Thoracic aorta (tissue), 2 donors: ENCODE results near the gene ATP1B3. TPM values are rescaled to one million over a fixed set of nuclear protein-coding genes. Genes with fewer than 3 reads are reported as not detected.
"Not testable (repeated sequence)": the region's sequence is repeated elsewhere in the genome, so short reads cannot be mapped to it uniquely, and the experiment has no call there.

Experiments used
- ATAC-seq: fragments of 150-250 bp; one replicate; pipeline ENCODE4 v1.8.0; 2017; ENCODE audit warnings: low read depth; ENCODE audit not compliant: insufficient number of reproducible peaks, low FRiP score
- DNase-seq: peaks from one replicate; pipeline ENCODE4 v3.0.0-alpha.2; 2020; ENCODE audit warnings: low spot score
- H3K27ac ChIP-seq, 2 donors: fragments of 200-600 bp; sonication (generic); 1 replicate in 1 of 2; 2 replicates in 1 of 2; pipeline ENCODE4 v1.5.1; 2016; ENCODE audit warnings: mild to moderate bottlenecking in 2 of 2, moderate library complexity in 2 of 2
- H3K27me3 ChIP-seq: fragments of 200-600 bp; sonication (generic); replicated peaks from 2 replicates; pipeline ENCODE4 v1.6.0; 2016; ENCODE audit warnings: mild to moderate bottlenecking; ENCODE audit not compliant: insufficient read depth
- H3K36me3 ChIP-seq: fragments of 200-600 bp; sonication (generic); one replicate; pipeline ENCODE4 v1.5.1; 2016
- H3K4me1 ChIP-seq, 2 donors: fragments of 200-600 bp; sonication (generic); 1 replicate in 1 of 2; 2 replicates in 1 of 2; pipeline versions ENCODE4 v1.5.1 to v1.6.0; 2016; ENCODE audit warnings: low read depth in 2 of 2, mild to moderate bottlenecking in 1 of 2; ENCODE audit not compliant: control insufficient read depth in 1 of 2
- H3K4me3 ChIP-seq: fragments of 200-600 bp; sonication (generic); 2 replicates; pipeline ENCODE4 v1.5.1; 2016; ENCODE audit warnings: mild to moderate bottlenecking
- H3K9me3 ChIP-seq: fragments of 200-600 bp; sonication (generic); 2 replicates; pipeline ENCODE4 v1.5.1; 2016
- total RNA-seq, 2 donors: library from RNA; depleted of rRNA; stranded (reverse); fragments of >200 nt; gene quantifications; one replicate each; pipeline versions ENCODE4 v1.1.0 to v1.2.3, GENCODE V29; 2016
- TF ChIP-seq, protein P1 (sequence below): fragments of 200-600 bp; sonication (generic); IDR thresholded peaks from one replicate; pipeline ENCODE4 v1.5.1; 2019; ENCODE audit warnings: antibody characterized with exemption

Gene ATP1B3
- total RNA-seq, 2 donors from 2014 or later: 78.7 to 106 TPM

DNA sequence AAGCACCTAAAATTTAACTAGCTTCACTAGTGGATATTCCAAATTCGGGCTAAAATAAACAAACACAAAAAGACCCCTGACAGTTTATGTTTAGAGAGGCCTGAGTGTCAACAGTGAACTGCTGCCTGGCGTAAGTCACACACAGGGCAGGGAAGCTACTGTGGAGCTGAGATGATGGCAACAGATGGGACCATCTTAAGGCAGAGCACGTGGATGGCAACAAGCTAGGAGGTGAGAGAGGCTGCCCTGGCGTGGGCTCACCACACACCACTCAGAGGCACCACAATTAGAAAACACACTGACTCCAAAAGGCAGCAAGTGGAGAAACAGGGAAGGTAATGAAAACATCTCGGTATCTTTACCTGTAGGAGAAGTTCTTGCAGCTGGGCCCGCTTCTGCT lies 93.3 kb downstream of the ATP1B3 start:
- Histone ChIP-seq H3K4me1 (no peaks in the 10 kb centered on the region), H3K9me3 (no peaks in the 10 kb centered on the region), H3K36me3 (no peaks in the 10 kb centered on the region), H3K27ac (no peak overlapping the region), H3K27me3 (no peaks in the 10 kb centered on the region), H3K4me3 (no peak overlapping the region)
- TF ChIP-seq, protein P1, sequence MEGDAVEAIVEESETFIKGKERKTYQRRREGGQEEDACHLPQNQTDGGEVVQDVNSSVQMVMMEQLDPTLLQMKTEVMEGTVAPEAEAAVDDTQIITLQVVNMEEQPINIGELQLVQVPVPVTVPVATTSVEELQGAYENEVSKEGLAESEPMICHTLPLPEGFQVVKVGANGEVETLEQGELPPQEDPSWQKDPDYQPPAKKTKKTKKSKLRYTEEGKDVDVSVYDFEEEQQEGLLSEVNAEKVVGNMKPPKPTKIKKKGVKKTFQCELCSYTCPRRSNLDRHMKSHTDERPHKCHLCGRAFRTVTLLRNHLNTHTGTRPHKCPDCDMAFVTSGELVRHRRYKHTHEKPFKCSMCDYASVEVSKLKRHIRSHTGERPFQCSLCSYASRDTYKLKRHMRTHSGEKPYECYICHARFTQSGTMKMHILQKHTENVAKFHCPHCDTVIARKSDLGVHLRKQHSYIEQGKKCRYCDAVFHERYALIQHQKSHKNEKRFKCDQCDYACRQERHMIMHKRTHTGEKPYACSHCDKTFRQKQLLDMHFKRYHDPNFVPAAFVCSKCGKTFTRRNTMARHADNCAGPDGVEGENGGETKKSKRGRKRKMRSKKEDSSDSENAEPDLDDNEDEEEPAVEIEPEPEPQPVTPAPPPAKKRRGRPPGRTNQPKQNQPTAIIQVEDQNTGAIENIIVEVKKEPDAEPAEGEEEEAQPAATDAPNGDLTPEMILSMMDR: no peak
- DNase-seq (no peak), ATAC-seq (no peak)

DNA sequence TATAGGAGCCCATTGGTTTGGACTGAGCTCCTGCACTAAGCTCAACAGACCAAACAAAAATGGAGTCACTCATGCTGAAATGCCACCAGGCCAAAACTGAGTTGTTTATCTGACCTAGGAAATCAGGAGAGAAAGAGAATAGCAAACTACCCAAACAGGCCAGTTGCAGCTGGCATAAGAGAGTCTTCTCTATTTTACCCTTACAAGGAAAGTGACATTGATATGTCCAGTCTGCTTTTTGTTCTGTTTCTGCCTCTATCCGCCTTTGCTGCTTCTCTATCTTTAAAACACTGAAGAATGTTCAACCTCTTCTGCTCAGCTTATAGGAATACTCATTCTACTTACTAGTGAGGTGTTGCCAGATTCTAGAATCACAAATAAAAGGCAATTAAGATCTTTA lies 95.1 kb downstream of the ATP1B3 start:
- no peaks in the 10 kb centered on the region for H3K36me3 ChIP-seq
- no peak for DNase-seq
- H3K9me3 ChIP-seq: no peaks in the 10 kb centered on the region
- ATAC-seq: no peak
- H3K27me3 ChIP-seq: no peaks in the 10 kb centered on the region
- no peak overlapping the region for H3K27ac ChIP-seq
- H3K4me1 ChIP-seq: no peaks in the 10 kb centered on the region
- TF ChIP-seq, protein P1: no peak
- H3K4me3 ChIP-seq: no peak overlapping the region

DNA sequence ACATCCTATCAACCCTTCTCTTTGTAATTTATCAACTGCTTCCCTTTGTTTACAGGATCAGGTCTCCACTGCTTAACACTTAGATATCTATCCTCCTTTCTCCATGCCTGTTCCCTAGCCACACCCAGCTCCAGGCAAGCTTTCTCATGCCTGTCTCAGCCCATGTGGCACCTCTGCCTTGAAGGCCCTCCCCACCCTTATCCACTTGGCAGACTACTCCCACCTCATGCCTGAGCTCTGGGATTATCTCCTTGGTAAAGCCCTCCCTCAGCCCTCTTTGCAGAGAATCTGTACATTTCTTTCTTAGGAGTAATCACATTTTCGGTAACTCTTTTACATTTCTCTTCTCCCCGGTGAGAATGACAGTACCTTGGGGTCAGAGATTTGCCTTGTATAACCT lies 96.0 kb downstream of the ATP1B3 start:
- Histone ChIP-seq H3K9me3 (no peaks in the 10 kb centered on the region), H3K4me3 (no peak overlapping the region), H3K4me1 (no peaks in the 10 kb centered on the region), H3K27me3 (no peaks in the 10 kb centered on the region), H3K27ac (no peak overlapping the region), H3K36me3 (no peaks in the 10 kb centered on the region)
- TF ChIP-seq, protein P1: no peak
- DNase-seq (no peak), ATAC-seq (no peak)

DNA sequence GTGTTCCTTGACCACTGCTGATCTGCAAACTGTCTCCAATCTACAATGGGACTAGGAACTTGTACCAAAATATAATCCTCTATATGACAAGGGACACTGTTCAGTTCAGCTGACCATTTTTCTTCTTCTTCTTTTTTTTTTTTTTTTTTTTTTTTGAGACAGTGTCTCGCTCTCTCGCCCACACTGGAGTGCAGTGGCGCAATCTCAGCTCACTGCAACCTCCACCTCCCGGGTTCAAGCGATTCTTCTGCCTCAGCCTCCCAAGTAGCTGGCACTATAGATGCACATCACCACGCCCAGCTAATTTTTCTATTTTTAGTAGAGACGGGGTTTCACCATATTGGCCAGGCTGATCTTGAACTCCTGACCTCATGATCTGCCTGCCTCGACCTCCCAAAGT lies 98.3 kb downstream of the ATP1B3 start:
- H3K9me3 ChIP-seq, H3K4me1 ChIP-seq, H3K36me3 ChIP-seq, ATAC-seq, H3K4me3 ChIP-seq, H3K27me3 ChIP-seq, H3K27ac ChIP-seq, DNase-seq: not testable (repeated sequence)

Other genes with a start within 250 kb of the ATP1B3 start
- gene RNF7, start 138.3 kb upstream of the ATP1B3 start, total RNA-seq: 10 to 100 TPM; 53.9 to 54.7 TPM
- gene GRK7, start 113.2 kb upstream of the ATP1B3 start, total RNA-seq: not detected